ENCODE data around the gene AP3B2.
"Not testable (repeated sequence)": the region's sequence is repeated elsewhere in the genome, so short reads cannot be mapped to it uniquely, and the experiment has no call there.

AP3B2 gene

DNA sequence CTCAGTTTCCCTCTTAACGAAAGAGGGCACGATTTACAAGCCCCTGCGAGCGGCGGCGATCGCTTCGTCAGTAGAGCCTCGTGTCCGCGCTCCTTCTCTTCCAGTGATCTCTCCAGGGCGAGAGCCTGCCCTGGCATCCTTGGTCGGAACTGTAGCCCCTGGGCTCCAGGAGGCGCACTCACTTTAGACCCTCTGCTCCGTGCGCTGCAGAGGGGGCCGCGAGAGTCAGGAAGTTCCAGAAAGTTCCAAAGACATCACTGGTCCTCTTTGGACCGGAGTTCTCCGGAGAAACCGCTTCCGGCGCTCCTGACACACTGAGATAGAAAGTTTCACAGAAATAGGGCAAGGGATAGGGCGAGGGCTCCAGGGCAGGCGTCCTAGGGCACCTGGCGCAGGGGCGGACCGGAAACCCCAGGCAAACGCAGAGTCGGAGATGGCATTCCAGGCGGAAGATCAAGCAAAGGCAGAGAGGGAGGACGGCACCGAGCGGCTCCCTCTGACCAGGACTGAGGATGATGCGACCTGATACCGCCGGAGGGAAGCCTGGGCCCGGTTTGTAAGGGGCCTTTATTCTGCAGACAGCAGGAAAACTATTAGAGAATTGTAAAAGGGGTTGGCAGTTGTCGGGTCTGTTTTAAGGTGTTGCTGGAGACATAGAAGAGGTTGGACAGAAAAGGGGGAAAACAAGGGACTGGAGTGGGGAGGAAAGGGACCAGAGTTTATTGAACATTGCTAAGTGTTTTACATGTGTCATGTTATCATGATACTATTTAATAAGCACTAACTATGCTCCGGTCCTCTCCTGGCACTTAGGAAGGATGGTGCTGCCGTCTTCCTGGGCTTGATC lies 61.2 kb downstream of the AP3B2 start:
- no peak for DNase-seq

DNA sequence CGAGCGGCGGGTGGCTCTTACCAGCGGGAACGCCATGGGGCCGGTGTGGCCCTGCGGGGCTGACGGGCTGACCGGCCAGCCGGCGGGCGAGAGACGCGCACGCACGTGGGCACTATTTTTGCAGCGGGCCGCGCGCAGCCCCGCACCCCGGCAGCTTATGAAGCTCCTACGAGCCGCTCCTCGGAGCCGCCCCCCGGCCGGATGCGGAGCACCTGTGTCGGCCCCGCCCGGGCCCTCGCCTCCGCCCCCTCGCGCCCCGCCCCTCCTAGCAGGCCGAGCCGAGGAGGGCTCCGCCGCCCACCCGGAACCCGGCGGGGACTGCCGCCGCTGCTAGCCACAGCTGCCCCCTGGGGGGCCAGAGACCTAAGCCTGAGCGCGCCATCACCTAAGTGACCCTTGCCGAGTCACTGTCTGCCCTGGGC lies 61.8 kb downstream of the AP3B2 start:
- peak; percentile 59 for DNase-seq

DNA sequence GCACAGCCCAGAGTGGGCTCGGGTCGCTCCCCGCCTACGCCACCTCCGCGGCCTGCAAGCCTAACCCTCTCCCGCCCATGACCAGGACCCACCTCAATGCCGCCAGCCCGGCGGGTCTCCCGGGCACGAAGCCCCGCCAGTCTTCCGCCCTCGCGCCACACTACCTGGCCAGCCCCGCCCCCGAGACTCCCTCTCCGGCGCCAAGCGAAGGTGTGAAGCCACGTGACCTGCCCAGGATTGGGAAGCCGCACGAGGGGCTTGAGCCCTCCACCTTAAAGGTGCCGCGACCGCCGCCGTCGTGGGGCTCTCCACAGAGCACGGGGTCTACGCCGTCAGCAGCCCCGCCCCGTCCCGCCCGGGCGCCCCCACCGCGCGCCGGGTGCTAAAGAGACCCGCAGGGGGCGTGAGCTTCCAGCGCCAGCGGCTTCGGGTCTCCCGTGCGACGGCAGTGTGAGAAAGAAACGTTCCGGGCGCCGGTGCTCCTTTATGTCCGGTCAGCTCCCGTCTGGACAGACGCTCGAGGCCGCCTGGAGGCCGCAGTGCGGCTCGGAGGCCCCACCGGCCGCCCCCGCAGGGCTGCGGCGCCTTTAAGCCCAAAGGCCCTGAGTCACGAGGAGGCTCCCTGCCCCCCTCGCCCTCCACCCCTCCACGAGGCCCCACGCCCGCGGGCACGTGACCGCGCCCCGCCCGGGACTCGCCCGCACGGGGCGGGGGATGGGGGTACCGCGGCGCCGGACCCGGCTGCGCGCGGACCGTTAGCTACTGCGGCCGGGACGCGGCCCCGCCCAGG lies 62.4 kb downstream of the AP3B2 start, which contains the start of gene CPEB1:
Gene CPEB1 (minus strand): TSS at position 319 of the 790 bp plus-strand sequence. CDS start 18,904 bp downstream, outside the sequence.
- DNase-seq = peak; percentile 61

DNA sequence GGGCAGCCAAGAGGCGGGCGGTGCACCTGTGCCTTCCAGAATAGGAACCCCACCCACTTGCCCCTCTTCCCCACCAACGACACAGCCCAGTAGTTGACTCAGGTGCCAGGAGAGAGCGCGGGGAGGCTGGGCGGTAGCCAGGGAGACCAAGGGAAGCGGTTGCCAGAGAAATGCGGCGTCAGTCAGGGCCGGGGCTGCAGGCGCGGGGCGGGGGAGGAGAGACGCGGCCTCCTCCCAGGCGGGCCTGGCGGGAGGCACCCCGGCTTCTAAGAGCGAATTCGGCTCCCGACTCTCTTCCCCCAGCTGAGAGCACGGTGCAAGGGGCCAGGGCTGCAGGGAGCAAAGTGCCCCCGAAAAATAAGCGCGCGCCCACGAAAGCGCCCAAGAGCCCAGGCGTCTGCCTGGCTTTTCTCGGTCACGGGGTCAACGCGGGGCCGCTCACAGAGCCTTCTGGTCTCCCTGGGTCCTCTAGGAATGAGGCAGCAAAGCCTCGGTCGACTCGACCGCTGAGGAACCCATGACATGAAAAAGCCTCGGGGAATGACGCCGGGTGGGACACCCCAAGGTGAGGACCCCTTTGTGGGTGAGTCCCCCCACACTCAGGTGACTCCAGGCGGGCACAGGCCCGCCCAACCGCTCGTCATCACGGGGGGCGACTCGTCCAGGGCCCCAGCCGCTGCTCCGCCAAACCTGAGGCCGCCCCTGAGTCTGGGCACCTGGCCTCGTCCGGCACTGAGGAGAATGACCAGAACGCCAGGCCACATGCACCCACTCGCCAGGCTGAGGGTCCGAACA lies 63.2 kb downstream of the AP3B2 start:
- no peak for DNase-seq

DNA sequence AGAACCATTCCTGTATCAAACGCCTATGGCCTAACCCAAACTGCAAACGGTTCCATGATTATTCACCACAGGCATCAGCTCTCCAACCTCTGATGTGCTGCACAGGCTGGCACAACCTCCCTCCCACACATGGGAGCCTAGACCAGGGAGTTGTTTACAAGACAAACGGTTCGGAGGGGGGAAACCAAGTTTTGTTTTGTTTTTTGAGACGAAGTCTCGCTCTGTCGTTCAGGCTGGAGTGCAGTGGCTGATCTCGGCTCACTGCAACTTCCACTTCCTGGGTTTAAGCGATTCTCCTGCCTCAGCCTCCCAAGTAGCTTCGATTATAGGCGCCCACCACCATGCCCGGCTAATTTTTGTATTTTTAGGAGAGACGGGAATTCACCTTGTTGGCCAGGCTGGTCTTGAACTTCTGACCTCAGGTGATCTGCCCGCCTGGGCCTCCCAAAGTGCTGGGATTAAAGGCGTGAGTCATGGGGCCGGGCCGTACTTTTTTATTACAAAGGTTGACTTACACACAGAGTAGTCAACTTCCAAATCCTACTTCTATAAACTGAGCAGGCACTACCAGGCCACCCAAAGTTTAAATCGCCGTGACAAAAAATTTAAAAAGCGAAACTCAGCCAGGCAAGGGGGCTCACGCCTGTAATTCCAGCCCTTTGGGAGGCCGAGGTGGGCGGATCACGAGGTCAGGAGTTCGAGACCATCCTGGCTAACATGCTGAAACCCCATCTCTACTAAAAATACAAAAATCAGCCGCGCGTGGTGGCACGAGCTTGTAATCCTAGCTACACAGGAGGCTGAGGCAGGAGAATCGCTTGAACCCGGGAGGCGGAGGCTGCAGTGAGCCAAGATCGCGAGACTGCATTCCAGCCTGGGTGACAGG lies 64.5 kb downstream of the AP3B2 start:
- DNase-seq = not testable (repeated sequence)

DNA sequence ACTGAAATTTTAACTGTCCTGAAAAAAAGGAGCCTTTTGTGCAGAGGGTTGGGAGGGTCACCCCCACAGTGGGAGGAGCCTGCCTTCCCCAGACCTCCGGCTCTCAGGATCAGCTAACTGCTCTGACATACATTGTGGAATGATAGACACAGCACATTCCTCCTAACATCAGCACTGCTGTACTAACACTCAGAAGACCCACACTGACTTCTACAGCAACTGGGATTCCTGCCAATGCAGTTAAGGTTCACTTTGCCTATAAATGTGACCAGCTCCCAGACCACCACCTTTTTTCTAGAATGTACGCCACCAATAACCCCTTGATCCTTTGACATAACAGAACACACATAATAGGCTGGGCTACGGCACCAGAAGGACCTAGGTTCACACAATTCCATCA lies 65.7 kb downstream of the AP3B2 start:
- DNase-seq = no peak

DNA sequence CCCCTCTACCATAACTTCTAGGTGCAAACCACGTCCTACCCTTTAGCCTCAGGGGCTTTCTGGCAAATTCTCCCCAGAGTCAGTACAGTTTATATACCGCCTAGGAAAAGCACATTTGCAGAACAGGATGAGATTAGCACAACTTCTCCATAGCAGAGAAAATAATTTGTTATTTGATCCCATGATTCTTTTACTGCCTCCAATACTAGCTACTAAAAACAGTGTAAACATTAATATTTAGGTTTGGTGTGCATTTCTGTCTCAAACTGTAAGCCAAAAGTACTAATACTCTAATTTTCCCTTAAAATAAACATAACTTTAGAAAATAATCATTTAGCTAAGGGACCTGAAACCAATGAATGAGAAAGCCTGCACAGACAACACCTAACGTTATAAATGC lies 67.0 kb downstream of the AP3B2 start:
- DNase-seq = no peak

DNA sequence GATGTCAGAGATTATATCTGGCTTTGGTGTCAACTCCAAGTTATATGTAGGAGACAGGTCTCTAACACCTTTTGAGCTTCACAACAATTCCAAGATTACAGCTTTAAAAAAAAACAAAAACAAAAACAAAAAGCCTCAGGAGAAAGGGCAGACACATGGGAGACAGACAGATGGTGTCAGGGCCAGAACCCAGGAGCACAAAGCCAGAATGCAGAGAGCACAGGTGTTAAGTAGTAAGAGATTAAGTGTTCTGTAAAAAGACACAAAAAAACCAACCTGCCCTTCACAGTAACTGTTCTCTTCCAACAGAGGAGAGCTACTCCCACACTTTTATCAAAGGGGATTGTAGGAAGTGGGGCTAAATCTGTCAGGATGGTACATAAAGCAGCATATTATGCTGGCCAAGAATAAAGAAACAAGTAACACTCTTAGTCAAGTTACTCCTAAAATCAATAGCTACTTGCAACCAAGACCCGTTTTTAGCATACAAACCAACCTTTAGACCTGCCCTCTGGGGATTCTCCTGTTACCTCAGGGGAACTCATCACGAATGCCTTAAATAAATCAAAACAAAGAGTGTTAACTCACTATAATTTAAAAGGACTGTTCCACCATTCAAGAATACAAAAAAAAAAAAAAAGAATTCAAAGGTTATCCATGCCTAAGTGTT lies 68.4 kb downstream of the AP3B2 start:
- DNase-seq = no peak

DNA sequence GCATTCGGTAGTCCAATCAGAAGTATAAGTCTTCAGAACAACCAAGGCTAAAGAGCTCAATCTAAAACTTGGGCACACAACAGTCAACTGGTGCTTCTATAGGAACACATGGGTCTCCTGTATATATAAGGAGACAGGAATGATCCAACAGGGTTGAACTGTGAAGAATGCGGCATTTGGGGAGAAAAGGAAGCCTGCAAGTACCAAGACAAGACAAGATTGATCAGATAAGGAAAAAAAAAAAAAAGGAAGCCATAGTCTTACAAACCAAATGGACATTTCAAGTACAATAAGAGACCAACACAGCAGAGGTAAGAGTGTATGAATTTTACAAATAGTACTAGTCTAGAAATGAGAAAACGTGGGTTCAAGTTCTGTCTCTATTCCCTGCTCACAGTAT lies 69.0 kb downstream of the AP3B2 start:
- DNase-seq = no peak

DNA sequence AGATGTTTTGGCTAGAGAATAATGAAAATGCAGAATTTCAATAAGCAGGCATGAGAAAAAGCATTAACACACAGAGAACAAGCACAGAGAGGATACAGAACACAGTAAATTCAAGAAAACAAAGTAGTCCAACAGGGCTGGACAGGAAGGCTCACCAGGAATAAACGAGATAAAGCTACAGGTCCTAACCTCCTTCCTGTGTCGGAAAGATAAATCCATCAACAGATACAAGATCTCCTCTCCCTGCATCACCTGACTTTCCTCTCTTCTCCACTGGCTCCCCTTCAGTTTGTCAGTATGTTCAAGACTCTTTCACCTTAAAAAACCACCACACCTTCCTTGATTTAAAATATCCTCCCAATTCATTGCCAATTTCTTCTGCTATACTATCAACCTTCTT lies 73.9 kb downstream of the AP3B2 start:
- no peak for DNase-seq

DNA sequence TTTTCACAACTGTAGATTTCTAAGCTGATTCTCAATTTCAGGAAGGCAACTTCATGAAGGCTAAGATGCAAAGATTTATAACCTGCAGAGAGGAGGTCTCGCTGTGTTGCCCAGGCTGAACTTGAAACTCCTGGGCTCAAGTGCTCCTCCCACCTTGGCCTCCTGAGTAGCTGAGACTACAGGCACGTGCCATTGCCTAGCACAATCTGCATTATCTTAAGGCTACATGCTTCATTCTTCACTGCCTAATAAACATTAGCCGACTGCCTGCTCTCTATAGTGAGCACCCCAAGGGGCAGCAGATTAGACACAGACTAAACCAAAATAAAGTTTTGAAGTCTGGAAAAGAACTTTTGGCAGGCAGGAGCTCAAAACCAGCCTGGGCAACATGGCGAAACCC lies 79.6 kb downstream of the AP3B2 start:
- no peak for DNase-seq

DNA sequence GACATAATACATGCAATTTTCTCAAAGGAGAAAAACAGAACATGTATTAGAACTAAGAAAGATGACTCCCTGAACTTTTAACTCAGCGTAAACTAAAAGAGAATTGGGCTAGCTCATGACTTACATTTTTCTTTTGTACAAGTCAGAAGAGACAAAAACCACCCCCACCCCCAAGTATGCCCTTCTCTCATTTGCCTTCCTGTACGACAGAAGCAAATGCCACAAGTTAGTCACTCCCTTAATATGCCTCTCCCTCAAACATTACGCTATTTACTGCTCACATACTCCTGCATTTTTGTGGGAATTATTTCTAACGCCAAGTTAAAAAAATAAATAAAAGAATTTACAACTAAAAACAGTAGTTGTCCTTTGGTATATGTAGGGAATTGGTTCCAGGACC lies 84.5 kb downstream of the AP3B2 start:
- DNase-seq = no peak

DNA sequence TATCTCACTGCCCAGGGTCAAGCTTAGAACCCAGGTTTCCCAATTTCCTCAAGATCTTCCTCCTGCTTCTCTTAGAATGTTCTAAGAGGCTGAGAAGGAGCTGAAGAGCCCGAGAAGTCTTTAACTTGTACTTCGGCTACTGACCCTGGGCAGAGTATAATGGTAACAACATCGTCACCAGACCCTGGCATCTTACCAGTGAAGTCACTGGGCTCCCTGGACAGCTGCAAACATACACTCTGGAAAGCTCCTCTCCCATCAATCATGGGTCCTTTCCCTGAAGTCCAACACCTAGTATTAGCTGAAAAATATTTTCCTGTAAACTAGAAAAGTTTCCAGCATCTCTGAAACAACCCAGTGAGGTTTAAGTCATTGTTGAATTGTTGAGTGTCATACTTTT lies 85.2 kb downstream of the AP3B2 start:
- DNase-seq = no peak

DNA sequence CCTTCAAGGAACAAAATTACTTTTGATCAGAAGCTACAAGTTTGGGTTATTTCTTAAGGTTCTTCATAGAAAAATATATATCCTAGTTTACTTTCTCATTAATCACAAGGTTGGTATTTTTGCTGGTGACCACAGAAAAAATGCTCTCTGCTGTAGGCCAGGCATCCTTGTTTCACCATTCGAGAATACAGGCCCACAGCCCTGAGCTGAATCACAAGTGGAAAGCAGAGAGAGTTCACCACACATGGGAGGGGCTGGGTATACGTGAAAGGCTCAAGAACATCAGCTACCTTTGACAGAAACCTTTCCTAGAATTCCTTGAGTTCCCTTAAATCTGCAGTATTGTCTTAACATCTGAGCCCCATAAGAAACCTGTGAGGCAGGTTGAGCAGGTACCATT lies 85.7 kb downstream of the AP3B2 start:
- DNase-seq = no peak

DNA sequence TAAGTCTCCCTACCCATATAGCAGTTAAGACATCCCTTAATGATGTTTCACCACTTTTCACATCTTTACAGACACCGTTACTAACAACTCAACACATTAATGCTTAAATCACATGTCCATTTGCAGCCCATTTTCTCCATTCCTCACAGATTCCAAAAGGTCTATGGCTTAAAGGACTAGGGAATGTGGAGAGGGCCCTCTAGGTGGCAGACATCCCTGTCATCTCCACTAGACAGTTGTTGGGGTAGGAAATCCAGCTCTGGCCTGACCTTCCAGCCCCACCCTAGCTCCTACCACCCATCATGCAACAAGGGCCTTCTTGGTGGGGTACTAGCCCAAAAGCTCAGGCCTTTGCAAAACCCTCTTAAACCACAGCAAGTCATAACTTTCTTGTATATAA lies 87.7 kb downstream of the AP3B2 start:
- no peak for DNase-seq

DNA sequence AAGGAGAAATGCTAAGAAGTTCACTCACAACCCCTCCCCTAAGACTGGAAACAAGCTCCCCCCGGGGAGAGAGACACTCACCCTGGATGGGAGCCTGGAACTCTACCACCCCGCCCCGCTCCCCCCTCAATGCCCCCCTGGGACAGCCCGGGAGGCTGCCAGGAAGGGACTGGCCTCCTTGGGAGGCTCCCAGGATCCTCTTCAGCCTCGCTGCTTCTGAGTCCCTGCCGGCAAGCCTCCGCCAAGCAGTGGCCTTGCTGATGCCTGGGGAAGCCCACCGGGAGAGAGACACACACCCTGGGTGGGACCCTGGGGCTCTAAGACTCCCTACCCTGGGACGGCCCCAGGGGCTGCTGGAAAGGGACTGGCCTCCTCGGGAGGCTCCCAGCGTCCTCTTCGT lies 95.9 kb downstream of the AP3B2 start:
- no peak for DNase-seq

DNA sequence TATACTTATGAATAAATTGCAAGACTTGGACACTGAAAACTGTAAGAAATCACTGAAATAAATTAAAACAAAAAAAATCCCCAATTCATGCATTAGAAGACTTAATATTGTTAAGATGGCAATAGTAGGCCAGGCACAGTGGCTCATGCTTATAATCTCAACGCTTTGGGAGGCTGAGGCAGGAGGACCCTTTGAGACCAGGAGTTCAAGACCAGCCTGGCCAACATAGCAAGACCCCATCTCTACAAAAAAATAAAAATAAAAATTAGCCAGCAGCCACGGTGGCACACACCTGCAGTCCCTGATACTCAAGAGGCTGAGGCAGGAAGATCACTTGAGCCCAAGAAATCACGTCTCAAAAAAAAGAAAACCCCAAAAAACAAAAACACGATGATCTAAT lies 98.3 kb downstream of the AP3B2 start:
- no peak for DNase-seq
